ENCODE data around the gene MRPL46. TPM values are rescaled to one million over a fixed set of nuclear protein-coding genes. Genes with fewer than 3 reads are reported as not detected.

Gene MRPL46
- total and polyA plus RNA-seq, 2 donors (not counting 3 experiments of a cell fraction or from before 2014, with no cell fraction given): 24.5 to 30.9 TPM

DNA sequence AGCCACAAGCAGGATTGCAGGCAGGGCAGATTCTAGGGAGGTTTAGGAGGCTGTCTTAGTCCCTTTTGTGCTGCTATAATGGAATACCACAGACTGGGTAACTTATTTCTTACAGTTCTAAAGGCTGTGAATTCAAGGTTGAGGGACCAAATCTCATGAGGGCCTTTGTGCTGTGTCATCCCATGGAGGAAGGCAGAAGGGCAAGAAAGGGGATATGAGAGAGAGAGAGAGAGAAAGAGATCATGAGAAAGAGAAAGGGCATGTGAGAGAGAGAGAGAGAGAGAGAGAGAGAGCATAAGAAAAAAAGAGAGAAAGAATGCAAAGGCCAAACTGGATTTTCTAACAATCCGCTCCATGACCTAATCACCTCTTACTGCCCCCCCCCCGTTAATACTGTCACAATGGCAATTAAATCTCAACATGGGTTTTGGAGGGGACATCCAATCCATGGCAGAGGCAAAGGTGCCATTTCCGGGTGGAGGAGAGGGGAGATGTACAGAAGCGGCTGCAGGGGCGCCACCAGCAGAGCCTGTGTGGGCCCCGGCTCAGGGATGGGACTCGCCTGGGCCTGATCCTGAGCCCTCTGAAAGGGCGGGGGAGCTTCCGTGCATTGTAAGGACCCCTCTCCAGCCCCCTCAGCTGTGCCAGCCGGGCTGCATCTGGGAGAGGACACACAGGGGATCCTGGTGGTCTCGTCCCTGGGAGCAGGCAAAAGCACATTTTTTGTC lies 20.8 kb upstream of the MRPL46 start:
- Histone ChIP-seq H3K4me1 (ENCODE audit: control insufficient read depth, extremely low read depth, insufficient read depth, low read length) (no peaks in the 10 kb centered on the region), H3K9me1 (replicated peaks; ENCODE audit: control insufficient read depth, extremely low read depth, insufficient read depth, low read length) (no peaks in the 10 kb centered on the region), H3K9me3 (replicated peaks; ENCODE audit: control insufficient read depth, insufficient read depth, low read length) (no peaks in the 10 kb centered on the region), H3K27ac (ENCODE audit: insufficient read depth, low read depth, low read length) (no peak overlapping the region), H3K9ac (replicated peaks; ENCODE audit: extremely low read depth, insufficient read depth, low read length) (no peak overlapping the region), H3K27me3 (ENCODE audit: control insufficient read depth in 2 of 2, insufficient read depth in 2 of 2, low read length in 2 of 2) (no peaks in the 10 kb centered on the region), H4K20me1 (replicated peaks; ENCODE audit: control insufficient read depth, extremely low read depth, insufficient read depth, low read length) (no peaks in the 10 kb centered on the region), H3K79me2 (ENCODE audit: control insufficient read depth, insufficient read depth, low read length) (no peaks in the 10 kb centered on the region), H3K4me3 (replicated peaks in 1 of 3; ENCODE audit: insufficient read depth in 1 of 3, low read depth in 1 of 3, low read length in 3 of 3) (no peak overlapping the region), H3K4me2 (ENCODE audit: insufficient read depth, low read length) (no peak overlapping the region), H3K36me3 (ENCODE audit: control insufficient read depth in 2 of 2, extremely low read depth in 1 of 2, insufficient read depth in 2 of 2, low read length in 2 of 2) (no peaks in the 10 kb centered on the region), H2AFZ (ENCODE audit: low read depth, low read length) (no peak overlapping the region)
- dilution Hi-C loops (cut with MboI; ENCODE audit: extremely low pct_ligation_motif_present, low sequenced_read_pairs): no loop called here
- intact Hi-C loops (cut with micrococcal nuclease): no loop called here
- DNase-seq (ENCODE audit: low read depth, low spot score) (no peak), FAIRE-seq (no peak)
- BruUV-seq (replicated peaks): no TSS peak
- ChIA-PET POLR2A (no interaction called here), CTCF (no interaction called here)
- TF ChIP-seq EZH2 (IDR thresholded peaks at IDR 0.05; ENCODE audit: borderline replicate concordance, low read depth, low read length, severe bottlenecking): no peak
- TF ChIP-seq MYC (IDR thresholded peaks at IDR 0.05; ENCODE audit: low read depth, low read length): no peak
- no peak for TF ChIP-seq GATA2 (IDR thresholded peaks at IDR 0.05; ENCODE audit: insufficient read depth, insufficient read length, low read depth, low read length)
- no peak for TF ChIP-seq JUN (IDR thresholded peaks at IDR 0.05; ENCODE audit: borderline replicate concordance, insufficient read depth, insufficient read length, low read depth)
- TF ChIP-seq POLR2A (IDR thresholded peaks at IDR 0.05; ENCODE audit: low read depth, low read length): no peak
- TF ChIP-seq, protein P1, sequence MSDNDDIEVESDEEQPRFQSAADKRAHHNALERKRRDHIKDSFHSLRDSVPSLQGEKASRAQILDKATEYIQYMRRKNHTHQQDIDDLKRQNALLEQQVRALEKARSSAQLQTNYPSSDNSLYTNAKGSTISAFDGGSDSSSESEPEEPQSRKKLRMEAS (IDR thresholded peaks at IDR 0.05; ENCODE audit: insufficient read depth, insufficient read length): no peak
- TF ChIP-seq, protein P2, sequence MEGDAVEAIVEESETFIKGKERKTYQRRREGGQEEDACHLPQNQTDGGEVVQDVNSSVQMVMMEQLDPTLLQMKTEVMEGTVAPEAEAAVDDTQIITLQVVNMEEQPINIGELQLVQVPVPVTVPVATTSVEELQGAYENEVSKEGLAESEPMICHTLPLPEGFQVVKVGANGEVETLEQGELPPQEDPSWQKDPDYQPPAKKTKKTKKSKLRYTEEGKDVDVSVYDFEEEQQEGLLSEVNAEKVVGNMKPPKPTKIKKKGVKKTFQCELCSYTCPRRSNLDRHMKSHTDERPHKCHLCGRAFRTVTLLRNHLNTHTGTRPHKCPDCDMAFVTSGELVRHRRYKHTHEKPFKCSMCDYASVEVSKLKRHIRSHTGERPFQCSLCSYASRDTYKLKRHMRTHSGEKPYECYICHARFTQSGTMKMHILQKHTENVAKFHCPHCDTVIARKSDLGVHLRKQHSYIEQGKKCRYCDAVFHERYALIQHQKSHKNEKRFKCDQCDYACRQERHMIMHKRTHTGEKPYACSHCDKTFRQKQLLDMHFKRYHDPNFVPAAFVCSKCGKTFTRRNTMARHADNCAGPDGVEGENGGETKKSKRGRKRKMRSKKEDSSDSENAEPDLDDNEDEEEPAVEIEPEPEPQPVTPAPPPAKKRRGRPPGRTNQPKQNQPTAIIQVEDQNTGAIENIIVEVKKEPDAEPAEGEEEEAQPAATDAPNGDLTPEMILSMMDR (IDR thresholded peaks at IDR 0.05; ENCODE audit: extremely low read depth in 1 of 2, insufficient read depth in 1 of 2, low read depth in 1 of 2, low read length in 2 of 2): no peak
- TF ChIP-seq FOS (IDR thresholded peaks at IDR 0.05; ENCODE audit: borderline replicate concordance, insufficient read depth, low read length): no peak
- TF ChIP-seq POLR2AphosphoS5 (IDR thresholded peaks at IDR 0.05; ENCODE audit: insufficient read depth, low read depth, low read length): no peak

All from endothelial cell of umbilical vein (primary cell).